ENCODE measurements around the gene CYTH4. TPM values are rescaled to one million over a fixed set of nuclear protein-coding genes. Genes with fewer than 3 reads are reported as not detected.

Gene CYTH4
- total and polyA plus RNA-seq, 10 of the 15 experiments (the other 5 are each of a cell fraction or from before 2014, with no cell fraction given) = 1.5 to 27.3 (median 16.9) TPM

DNA sequence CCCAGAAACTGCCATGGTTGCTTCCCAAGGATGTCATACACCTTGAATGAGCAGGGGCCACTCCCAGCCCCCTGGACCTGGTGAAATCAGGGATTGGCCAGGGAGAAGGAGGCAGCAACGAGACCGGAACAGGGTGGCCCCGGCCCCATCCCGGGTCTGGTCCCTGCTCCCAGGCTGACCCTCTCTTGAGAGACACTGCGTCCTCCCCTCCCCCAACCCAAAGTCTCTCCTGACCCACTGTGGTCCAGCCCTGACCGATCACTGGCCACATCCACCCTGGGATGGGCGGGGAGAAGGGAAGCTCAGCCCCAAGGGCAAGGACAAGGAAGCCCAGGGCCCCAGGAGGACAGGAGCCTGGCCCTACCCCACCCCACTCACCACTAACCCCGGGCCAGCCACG lies 12.4 kb downstream of the CYTH4 start (continued):
- TF ChIP-seq, protein P1, sequence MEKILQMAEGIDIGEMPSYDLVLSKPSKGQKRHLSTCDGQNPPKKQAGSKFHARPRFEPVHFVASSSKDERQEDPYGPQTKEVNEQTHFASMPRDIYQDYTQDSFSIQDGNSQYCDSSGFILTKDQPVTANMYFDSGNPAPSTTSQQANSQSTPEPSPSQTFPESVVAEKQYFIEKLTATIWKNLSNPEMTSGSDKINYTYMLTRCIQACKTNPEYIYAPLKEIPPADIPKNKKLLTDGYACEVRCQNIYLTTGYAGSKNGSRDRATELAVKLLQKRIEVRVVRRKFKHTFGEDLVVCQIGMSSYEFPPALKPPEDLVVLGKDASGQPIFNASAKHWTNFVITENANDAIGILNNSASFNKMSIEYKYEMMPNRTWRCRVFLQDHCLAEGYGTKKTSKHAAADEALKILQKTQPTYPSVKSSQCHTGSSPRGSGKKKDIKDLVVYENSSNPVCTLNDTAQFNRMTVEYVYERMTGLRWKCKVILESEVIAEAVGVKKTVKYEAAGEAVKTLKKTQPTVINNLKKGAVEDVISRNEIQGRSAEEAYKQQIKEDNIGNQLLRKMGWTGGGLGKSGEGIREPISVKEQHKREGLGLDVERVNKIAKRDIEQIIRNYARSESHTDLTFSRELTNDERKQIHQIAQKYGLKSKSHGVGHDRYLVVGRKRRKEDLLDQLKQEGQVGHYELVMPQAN (conservative IDR thresholded peaks at IDR 0.05) = no peak
- no peak for TF ChIP-seq NR2C1 (IDR thresholded peaks at IDR 0.05)
- TF ChIP-seq, protein P2, sequence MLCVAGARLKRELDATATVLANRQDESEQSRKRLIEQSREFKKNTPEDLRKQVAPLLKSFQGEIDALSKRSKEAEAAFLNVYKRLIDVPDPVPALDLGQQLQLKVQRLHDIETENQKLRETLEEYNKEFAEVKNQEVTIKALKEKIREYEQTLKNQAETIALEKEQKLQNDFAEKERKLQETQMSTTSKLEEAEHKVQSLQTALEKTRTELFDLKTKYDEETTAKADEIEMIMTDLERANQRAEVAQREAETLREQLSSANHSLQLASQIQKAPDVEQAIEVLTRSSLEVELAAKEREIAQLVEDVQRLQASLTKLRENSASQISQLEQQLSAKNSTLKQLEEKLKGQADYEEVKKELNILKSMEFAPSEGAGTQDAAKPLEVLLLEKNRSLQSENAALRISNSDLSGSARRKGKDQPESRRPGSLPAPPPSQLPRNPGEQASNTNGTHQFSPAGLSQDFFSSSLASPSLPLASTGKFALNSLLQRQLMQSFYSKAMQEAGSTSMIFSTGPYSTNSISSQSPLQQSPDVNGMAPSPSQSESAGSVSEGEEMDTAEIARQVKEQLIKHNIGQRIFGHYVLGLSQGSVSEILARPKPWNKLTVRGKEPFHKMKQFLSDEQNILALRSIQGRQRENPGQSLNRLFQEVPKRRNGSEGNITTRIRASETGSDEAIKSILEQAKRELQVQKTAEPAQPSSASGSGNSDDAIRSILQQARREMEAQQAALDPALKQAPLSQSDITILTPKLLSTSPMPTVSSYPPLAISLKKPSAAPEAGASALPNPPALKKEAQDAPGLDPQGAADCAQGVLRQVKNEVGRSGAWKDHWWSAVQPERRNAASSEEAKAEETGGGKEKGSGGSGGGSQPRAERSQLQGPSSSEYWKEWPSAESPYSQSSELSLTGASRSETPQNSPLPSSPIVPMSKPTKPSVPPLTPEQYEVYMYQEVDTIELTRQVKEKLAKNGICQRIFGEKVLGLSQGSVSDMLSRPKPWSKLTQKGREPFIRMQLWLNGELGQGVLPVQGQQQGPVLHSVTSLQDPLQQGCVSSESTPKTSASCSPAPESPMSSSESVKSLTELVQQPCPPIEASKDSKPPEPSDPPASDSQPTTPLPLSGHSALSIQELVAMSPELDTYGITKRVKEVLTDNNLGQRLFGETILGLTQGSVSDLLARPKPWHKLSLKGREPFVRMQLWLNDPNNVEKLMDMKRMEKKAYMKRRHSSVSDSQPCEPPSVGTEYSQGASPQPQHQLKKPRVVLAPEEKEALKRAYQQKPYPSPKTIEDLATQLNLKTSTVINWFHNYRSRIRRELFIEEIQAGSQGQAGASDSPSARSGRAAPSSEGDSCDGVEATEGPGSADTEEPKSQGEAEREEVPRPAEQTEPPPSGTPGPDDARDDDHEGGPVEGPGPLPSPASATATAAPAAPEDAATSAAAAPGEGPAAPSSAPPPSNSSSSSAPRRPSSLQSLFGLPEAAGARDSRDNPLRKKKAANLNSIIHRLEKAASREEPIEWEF (IDR thresholded peaks at IDR 0.05; ENCODE audit: insufficient replicate concordance, low read depth, low read length) = no peak
- TF ChIP-seq CBX3 (IDR thresholded peaks at IDR 0.05; ENCODE audit: borderline replicate concordance, low read depth) = no peak
- no peak for TF ChIP-seq GATAD2B (conservative IDR thresholded peaks at IDR 0.05; ENCODE audit: low read depth)
- TF ChIP-seq SP1 (IDR thresholded peaks at IDR 0.05; ENCODE audit: low read depth, low read length) = no peak
- TF ChIP-seq MTA3 (IDR thresholded peaks at IDR 0.05; ENCODE audit: borderline replicate concordance, low read length) = no peak
- no peak for TF ChIP-seq YBX1 (IDR thresholded peaks at IDR 0.05)
- TF ChIP-seq KDM1A (IDR thresholded peaks at IDR 0.05; ENCODE audit: borderline replicate concordance) = no peak

Data from GM12878 (cell line).